GM19025 (cell line): ENCODE data around the gene BCL2L1.
"Not testable (repeated sequence)": the region's sequence is repeated elsewhere in the genome, so short reads cannot be mapped to it uniquely, and the experiment has no call there.

Experiments
- ATAC-seq: cut with Tn5 transposase; IDR thresholded peaks from one replicate; pipeline ENCODE4 v1.9.1; 2021; ENCODE audit warnings: mild to moderate bottlenecking, low read depth, moderate library complexity; ENCODE audit not compliant: unreplicated experiment

Gene BCL2L1

DNA sequence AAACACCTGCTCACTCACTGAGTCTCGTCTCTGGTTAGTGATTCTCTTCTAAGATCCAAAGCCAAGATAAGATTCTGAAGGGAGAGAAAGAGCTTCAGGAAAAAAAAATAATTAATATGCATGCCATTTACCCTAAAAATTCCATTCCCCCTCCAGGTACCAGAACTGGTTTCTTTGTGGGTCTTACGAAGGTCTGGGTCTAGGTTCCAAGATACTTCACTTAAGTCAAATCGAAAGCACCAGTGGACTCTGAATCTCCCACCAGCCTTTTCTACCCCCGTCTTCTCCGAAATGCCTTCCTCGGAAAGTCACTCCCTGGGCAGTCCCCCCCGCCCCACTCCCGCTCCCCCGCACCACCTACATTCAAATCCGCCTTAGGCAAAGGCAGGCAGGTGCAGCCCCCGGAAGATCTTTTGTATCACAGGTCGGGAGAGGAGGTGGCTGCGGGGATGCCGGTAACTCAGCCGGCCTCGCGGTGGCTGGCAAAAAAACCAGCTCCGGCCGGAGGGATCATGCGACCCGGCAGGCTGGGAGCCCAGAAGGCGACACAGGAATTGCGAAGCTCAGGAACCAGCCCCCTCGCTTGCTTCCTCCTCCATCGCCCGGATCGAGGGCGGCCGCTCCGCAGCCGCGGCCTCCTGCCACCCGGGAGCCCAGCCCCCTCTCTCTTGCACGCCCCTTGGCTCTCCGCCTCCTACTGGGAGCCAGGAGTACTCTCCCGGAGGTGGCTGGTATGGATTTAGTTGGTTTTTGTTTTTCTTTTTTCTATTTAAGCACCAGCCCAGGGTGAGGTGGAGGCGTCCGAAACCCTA is at the start of gene BCL2L1:
Gene BCL2L1 (minus strand): TSS at position 612 of the 812 bp plus-strand sequence. CDS start 650 bp downstream, outside the sequence.
- no peak for ATAC-seq

DNA sequence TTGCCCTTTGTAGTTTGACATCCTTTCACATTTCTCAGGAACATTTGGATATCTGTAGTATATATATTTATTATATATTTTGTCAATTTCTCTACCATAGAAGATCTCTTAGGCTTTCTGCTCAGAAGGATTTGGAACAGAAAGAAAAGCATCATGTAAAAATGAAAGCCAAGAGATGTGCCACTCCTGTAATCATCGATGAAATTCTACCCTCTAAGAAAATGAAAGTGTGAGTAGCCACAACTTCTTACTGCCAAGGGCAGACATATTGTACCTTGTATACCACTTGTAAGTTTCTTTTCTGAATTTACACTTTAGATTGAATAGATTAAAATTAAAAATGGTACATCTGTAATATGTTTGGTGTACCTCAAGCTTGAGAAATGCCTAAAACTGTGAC is 47.6 kb upstream of the BCL2L1 start:
- no peak for ATAC-seq

- ATAC-seq, result no peak
Measured at GRCh38 chr20:31769681-31770080, 47.0 kb upstream of the BCL2L1 start.

GRCh38 chr20:31767805-31768204 is 45.1 kb upstream of the BCL2L1 start:
- no peak for ATAC-seq

- ATAC-seq, result no peak
Measured at GRCh38 chr20:31764641-31765305, 42.1 kb upstream of the BCL2L1 start.

GRCh38 chr20:31760519-31761240 is 38.0 kb upstream of the BCL2L1 start:
- no peak for ATAC-seq

GRCh38 chr20:31759836-31760518 is 37.3 kb upstream of the BCL2L1 start:
- no peak for ATAC-seq

GRCh38 chr20:31758991-31759390 is 36.3 kb upstream of the BCL2L1 start:
- ATAC-seq, result no peak

DNA sequence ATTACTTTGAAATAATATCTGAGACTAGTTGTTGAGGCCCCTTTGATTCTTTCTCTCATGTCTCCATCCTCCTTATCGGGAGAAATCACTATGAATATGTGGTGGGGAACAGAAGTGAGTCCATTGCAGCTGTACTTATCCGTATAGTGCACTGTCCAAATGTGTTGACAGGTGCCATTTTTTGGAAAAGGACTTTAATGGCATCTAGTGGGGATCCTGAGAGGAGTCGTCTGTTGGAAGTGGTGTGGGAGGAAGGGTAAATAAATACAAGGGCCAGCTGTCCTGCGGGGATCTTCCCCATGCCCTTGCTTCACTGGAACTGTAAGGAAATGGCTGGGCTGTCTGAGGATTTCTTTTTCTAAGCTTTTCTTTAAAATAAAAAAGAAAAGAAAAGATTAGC is 35.9 kb upstream of the BCL2L1 start:
- no peak for ATAC-seq

DNA sequence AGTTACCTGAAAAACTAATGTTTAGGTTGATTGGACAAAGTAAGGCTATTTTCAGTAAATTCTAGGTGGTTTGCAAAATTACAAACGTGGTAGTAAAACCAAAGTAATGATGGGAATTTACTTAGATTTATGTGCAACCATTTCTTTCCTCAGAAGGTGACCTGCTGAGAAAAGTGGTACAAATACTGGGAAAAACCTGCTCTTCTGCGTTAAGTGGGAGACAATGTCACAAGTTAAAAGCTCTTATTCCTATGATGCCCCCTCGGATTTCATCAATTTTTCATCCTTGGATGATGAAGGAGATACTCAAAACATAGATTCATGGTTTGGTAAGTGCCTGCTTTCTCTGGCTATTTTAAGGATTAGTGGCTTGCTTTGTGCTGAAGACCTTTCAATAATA is 34.6 kb upstream of the BCL2L1 start:
- ATAC-seq, result no peak

- ATAC-seq, result no peak
Measured at GRCh38 chr20:31751126-31751525, 28.5 kb upstream of the BCL2L1 start.

- no peak for ATAC-seq
Measured at GRCh38 chr20:31749223-31749622, 26.6 kb upstream of the BCL2L1 start.

DNA sequence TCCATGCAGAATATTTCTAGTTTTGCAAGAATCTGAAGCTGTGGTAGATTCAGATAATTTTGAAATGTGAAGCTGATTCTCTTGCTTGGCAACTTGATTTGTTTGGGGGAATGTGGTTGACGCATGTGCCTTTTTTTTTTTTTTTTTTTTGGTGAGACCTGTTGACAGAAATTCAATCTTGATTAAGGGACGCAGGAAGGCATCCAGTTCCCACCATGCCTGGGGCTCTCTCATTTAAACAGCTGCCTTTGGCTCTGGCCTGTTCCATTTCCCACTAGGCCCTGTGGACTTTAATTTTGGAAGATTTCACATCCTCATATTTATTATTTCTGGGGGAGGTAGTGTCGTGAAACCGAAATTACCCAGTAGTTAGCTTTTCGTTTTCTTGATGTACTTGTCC is 25.0 kb upstream of the BCL2L1 start:
- no peak for ATAC-seq

GRCh38 chr20:31747028-31747427 is 24.4 kb upstream of the BCL2L1 start:
- not testable (repeated sequence) for ATAC-seq

GRCh38 chr20:31746068-31746878 is 23.6 kb upstream of the BCL2L1 start:
- ATAC-seq, result no peak

GRCh38 chr20:31740656-31741323 is 18.1 kb upstream of the BCL2L1 start:
- ATAC-seq, result no peak

GRCh38 chr20:31740208-31740607 is 17.5 kb upstream of the BCL2L1 start:
- ATAC-seq, result no peak

GRCh38 chr20:31739550-31739977 is 16.9 kb upstream of the BCL2L1 start:
- ATAC-seq, result no peak
